ENCODE results near the gene BTN3A1.
"Not testable (repeated sequence)": the region's sequence is repeated elsewhere in the genome, so short reads cannot be mapped to it uniquely, and the experiment has no call there.

The BTN3A1 gene

DNA sequence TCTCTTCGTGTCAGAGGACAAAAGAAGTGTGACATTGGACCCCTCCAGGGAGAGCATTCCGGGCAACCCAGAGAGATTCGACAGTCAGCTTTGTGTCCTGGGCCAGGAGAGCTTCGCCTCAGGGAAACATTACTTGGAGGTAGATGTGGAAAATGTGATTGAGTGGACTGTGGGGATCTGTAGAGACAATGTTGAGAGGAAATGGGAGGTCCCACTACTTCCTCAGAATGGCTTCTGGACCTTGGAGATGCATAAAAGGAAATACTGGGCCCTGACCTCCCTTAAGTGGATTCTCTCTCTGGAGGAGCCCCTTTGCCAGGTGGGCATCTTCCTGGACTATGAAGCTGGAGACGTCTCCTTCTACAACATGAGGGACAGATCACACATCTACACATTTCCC is 28.7 kb downstream of the BTN3A1 start:
- Histone ChIP-seq H3K9me3 (no peaks in the 10 kb centered on the region; the same call in 1 of the 2 replicates), H3K36me3 (replicated peaks) (peaks cover 10% of the 10 kb centered on the region), H3K27me3 (ENCODE audit: low read depth) (no peaks in the 10 kb centered on the region), H3K4me1 (no peaks in the 10 kb centered on the region), H3K4me3 (no peak overlapping the region)
- in situ Hi-C loops (cut with MboI; ENCODE audit: low sequenced_read_pairs) = no loop called here
- DNase-seq (ENCODE audit: low spot score in 2 of 2) = no peak

DNA sequence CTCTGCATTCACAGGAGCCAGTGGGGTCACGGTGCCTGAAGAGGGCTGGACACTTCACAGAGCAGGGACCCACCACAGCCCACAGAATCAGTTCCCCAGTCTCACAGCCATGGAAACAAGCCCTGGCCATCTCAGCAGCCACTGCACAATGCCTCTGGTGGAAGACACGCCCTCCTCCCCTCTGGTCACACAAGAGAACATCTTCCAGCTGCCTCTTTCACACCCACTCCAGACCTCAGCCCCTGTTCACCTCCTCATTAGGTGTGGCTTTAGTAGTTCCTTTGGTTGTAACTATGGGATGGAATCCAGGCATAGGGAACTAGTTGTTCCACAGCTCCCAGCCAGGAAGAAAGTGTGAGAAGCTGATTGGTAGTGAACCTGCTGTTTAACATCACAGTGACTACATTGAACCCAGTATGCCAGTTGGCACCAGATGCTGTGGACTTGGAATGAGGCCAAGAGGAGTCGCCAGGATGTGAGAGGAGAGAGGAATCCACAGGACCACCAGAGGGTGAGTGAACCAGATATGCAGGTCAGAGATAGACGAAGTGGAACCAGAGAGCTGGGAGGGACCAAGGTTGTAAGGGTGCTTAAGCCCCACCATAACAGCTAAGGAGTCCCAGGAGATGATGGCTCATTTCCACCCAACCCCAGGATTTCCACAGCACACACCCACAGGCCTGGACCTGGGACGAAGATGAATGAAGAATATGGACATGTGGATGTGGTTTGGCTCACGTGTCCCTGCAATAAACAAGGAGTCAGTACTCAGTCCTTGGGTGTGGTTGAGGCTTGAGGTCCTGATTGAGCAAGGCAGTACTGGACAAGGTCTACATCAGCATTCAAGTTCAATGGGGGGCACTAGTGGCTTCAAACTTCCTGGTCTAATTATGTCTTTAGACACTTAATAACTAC is 29.4 kb downstream of the BTN3A1 start:
- H3K4me3 ChIP-seq = no peak overlapping the region
- no peaks in the 10 kb centered on the region for H3K4me1 ChIP-seq
- in situ Hi-C loops (cut with MboI; ENCODE audit: low sequenced_read_pairs) = no loop called here
- H3K27me3 ChIP-seq (ENCODE audit: low read depth) = no peaks in the 10 kb centered on the region
- H3K36me3 ChIP-seq (replicated peaks) = peaks cover 10% of the 10 kb centered on the region
- DNase-seq (ENCODE audit: low spot score in 2 of 2) = no peak
- H3K9me3 ChIP-seq = no peaks in the 10 kb centered on the region; the same call in 1 of the 2 replicates

DNA sequence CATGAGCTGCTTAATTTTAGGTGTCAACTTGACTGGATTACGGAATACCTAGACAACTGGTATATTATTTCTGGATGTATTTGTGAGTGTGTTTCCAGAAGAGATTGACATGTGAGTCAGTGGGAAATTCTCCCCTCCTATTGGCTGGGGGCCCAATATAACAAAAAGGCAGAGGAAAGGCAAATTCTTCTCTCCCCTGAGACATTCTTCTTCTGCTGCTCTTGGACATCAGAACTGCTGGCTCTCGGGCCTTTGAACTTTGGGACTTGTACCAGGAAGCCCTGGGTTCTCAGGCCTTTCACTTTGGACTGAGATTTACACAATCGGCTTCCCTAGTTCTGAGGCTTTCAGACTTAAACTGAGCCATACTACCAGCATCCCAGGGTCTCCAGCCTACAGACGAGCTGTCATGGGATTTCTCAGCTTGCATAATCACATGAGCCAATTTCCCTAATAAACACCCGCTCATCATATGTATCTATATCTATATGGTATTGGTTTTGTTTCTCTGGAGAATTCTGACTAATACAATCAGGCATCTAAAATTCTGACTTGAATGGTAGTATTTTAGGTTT is 30.6 kb downstream of the BTN3A1 start:
- no peak for DNase-seq (ENCODE audit: low spot score in 2 of 2)
- Histone ChIP-seq H3K4me1 (no peaks in the 10 kb centered on the region), H3K36me3 (replicated peaks) (peaks cover 10% of the 10 kb centered on the region; the same call in 1 of the 2 replicates), H3K27me3 (ENCODE audit: low read depth) (no peaks in the 10 kb centered on the region), H3K9me3 (no peaks in the 10 kb centered on the region; the same call in 1 of the 2 replicates), H3K4me3 (no peak overlapping the region)
- in situ Hi-C loops (cut with MboI; ENCODE audit: low sequenced_read_pairs) = no loop called here

DNA sequence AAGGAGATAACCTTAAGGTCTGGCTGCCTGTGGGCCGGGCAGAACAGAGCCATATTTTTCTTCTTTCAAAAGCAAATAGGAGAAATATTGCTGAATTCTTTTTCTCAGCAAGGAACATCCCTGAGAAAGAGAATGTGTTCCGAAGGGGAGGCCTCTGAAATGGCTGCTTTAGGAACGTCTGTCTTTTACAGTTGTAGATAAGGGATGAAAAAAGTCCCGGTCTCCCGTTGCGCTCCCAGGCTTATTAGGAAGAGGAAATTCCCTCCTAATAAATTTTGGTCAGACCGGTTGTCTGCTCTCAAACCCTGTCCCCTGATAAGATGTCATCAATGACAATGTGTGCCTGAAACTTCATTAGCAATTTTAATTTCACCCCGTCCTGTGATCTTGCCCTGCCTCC is 31.6 kb downstream of the BTN3A1 start:
- in situ Hi-C loops (cut with MboI; ENCODE audit: low sequenced_read_pairs); DNase-seq (ENCODE audit: low spot score in 2 of 2); H3K9me3 ChIP-seq; H3K36me3 ChIP-seq (replicated peaks); H3K4me3 ChIP-seq; H3K27me3 ChIP-seq (ENCODE audit: low read depth); H3K4me1 ChIP-seq: not testable (repeated sequence)

DNA sequence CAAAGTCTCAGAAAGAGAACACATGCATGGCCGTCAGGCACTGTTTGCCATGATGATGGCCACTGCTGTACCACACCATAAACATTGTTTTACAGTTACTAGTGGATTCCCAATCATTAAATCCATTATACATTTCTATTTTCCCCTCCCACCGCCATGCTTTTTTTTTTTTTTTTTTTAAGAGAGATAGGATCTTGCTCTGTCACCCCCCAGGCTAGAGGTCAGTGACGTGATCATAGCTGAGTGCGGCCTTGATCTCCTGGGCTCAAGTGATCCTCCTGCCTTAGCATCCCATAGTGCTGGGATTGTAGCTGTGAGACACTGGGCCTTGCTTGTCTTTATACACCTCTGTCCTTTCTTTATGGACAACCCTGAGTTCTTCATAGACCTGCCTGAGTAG is 33.9 kb downstream of the BTN3A1 start:
- in situ Hi-C loops (cut with MboI; ENCODE audit: low sequenced_read_pairs) = no loop called here
- H3K9me3 ChIP-seq = no peaks in the 10 kb centered on the region; the same call in 1 of the 2 replicates
- peaks cover 5% of the 10 kb centered on the region; the same call in 1 of the 2 replicates for H3K36me3 ChIP-seq (replicated peaks)

DNA sequence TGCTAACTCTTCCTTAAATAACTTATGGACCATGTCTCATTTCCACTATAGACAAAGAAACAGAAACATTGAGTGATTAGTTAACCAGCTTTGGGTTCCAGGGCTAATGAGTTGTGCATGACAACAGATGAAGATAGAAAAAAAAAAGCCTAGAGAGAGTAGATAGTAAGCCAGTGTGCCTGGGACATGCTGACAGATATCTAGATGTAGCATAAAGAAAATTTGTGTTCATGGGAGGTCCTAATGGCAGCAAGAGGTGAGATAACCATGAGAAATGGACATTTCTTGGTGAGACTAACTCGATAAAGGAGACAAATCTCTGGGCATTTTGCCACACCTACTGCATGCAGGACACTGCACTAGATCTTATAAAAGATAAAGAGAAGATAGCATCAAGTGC is 35.5 kb downstream of the BTN3A1 start:
- Histone ChIP-seq H3K27me3 (ENCODE audit: low read depth) (no peaks in the 10 kb centered on the region), H3K4me3 (no peak overlapping the region), H3K4me1 (peaks cover 14% of the 10 kb centered on the region), H3K9me3 (no peaks in the 10 kb centered on the region; the same call in 1 of the 2 replicates), H3K36me3 (replicated peaks) (no peaks in the 10 kb centered on the region)
- no peak for DNase-seq (ENCODE audit: low spot score in 2 of 2)
- in situ Hi-C loops (cut with MboI; ENCODE audit: low sequenced_read_pairs) = no loop called here

More for the DNA sequence above, 33.9 kb downstream of the BTN3A1 start:
- DNase-seq (ENCODE audit: low spot score in 2 of 2) = no peak
- Histone ChIP-seq H3K27me3 (ENCODE audit: low read depth) (no peaks in the 10 kb centered on the region), H3K4me3 (no peak overlapping the region), H3K4me1 (peaks cover 14% of the 10 kb centered on the region)

DNA sequence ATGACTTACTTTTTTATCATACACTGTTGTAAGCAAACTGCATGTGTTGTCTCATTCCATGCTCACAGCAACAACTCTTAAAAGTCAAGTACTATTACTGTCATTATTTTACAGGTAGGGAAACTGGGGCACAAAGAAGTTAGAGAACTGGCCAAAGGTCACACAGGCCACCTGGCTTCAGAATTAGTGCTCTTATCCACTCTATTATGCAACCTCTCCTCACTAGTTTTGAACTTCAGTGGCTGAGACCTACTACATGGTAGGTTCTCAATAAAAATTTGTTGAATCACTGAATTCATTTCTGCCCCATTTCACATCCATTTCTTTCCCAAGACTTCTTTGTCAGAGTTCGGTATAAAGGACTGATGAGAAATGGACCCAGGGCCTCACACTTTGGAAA is 35.9 kb downstream of the BTN3A1 start:
- H3K4me3 ChIP-seq = no peak overlapping the region
- in situ Hi-C loops (cut with MboI; ENCODE audit: low sequenced_read_pairs) = no loop called here
- H3K27me3 ChIP-seq (ENCODE audit: low read depth) = no peaks in the 10 kb centered on the region

DNA sequence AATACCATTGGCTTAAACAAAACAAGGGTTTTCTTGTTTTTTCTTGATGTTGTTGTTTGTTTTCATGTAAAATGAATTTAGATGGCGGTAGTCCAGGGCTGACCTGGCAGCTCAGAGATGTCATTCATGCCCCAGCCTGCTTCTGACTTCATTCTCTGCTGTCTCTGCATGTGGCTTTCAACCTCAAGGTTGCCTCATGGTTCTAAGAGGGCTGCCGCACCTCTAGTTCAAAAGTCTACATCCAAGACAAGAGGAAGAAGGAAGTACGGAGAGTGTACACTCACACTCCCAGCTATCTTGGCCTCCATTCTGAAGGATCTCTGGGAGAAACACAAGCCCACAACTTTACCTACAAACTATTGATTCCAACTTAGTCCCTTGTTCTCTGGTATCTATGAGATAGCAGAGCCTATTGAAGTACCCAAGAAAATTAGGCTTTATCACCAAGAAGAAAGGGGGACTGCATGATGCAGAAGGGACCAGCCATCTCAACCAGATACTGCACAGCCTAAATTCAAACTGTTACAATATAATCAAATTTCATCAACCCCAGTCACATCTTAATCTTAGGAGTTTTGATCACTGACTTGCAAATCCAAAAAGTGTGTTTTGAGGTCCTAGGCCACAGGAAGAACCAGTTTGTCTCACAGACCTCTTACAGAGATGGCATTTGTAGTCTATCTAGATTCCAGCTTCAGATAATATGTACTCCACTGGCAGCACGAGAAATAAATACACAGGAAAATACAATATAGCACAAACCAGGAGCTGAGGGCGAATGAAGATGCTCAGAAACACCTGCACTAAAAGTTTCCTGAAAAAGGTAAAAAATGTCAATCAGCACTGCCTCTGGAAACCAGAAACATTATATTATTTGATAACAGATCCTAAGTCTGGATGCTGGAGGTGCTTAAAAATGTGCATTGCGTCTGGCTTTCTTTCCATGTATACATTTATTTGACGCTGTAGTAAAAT is 37.4 kb downstream of the BTN3A1 start:
- in situ Hi-C loops (cut with MboI; ENCODE audit: low sequenced_read_pairs) = no loop called here
- DNase-seq (ENCODE audit: low spot score in 2 of 2) = no peak
- H3K9me3 ChIP-seq = no peaks in the 10 kb centered on the region
- no peaks in the 10 kb centered on the region for H3K27me3 ChIP-seq (ENCODE audit: low read depth)
- peak overlapping the region; percentile 24 for H3K4me3 ChIP-seq
- peaks cover 14% of the 10 kb centered on the region for H3K4me1 ChIP-seq
- no peaks in the 10 kb centered on the region for H3K36me3 ChIP-seq (replicated peaks)

More for the DNA sequence above, 35.9 kb downstream of the BTN3A1 start:
- DNase-seq (ENCODE audit: low spot score in 2 of 2) = no peak
- no peaks in the 10 kb centered on the region; the same call in 1 of the 2 replicates for H3K9me3 ChIP-seq
- H3K36me3 ChIP-seq (replicated peaks) = no peaks in the 10 kb centered on the region
- peaks cover 14% of the 10 kb centered on the region for H3K4me1 ChIP-seq

DNA sequence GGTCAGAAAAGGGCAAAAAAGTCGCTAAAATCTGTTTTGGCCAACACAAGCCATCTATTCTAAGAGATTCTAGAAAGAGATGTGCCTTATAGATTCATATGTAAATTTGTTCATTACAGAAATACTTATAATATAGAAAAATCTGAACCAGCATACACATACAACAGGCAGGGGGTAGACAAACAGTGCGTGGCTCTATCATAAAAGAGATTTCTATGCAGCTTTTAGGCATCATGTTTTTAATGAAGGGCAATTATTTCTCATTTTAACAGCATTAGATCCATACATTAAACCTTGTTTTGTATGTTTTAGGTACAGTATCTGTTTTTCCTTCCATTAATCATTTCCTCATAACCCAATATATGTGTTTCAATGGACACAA is 38.9 kb downstream of the BTN3A1 start:
- in situ Hi-C loops (cut with MboI; ENCODE audit: low sequenced_read_pairs) = no loop called here
- Histone ChIP-seq H3K9me3 (no peaks in the 10 kb centered on the region), H3K36me3 (replicated peaks) (no peaks in the 10 kb centered on the region), H3K27me3 (ENCODE audit: low read depth) (no peaks in the 10 kb centered on the region), H3K4me1 (peaks cover 14% of the 10 kb centered on the region), H3K4me3 (peak overlapping the region; percentile 24; the same call in 1 of the 2 replicates)
- DNase-seq (ENCODE audit: low spot score in 2 of 2) = no peak

DNA sequence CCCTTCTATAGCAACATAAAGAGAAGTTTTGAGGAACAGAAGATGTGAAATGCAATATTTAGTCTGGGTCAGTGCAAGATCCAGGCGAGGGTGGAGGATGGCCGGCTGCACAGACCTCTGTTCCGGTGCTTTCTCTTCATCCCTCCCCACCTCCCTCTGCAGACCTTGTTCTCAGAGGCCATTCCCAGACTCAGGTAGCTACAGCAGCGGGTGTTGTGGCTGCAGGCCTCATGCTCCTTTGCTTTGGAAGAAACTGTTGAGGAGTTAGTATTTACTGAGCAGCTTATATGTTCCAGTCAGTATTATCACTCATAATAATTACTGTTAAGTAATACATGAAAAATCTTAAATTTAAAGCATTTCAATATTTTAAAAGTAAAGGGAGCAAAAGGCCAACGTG is 39.9 kb downstream of the BTN3A1 start:
- in situ Hi-C loops (cut with MboI; ENCODE audit: low sequenced_read_pairs) = no loop called here
- H3K27me3 ChIP-seq (ENCODE audit: low read depth) = no peaks in the 10 kb centered on the region
- DNase-seq (ENCODE audit: low spot score in 2 of 2) = no peak
- no peak overlapping the region for H3K4me3 ChIP-seq
- H3K4me1 ChIP-seq = peaks cover 14% of the 10 kb centered on the region
- H3K9me3 ChIP-seq = no peaks in the 10 kb centered on the region
- H3K36me3 ChIP-seq (replicated peaks) = no peaks in the 10 kb centered on the region

DNA sequence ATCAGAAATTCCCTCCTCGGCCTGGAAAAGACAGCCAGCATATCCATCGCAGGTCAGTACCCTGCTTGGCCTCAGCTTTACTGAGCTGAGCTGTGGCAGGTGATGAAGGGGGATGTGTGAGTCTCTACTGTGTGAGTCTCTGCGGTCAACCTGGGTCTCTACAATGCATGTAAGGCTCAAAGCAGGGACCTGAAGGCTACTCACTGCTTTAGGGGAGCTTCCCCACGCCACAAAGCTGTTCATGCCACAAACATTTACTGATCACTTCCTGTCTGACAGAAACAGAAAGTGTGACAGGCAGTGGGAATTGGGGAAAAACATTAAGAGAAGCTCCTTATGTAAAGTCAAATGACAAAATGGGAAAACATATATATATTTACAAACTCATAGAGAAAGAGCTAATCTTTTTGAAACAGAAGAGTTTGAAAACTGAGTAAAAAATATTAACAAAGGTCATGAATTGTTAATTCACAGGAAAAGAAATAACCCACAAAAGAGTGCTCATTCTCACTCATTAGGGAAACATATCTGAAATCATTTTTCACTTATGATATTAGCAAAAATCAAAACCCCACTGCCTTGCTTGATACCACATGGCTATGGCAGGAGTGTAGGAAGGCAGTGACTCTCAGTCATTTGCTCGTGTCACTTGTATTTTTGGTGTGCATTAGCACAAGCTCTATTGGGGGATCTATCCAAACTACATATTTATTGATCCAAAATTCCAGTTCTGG is 44.0 kb downstream of the BTN3A1 start:
- H3K27me3 ChIP-seq (ENCODE audit: low read depth) = no peaks in the 10 kb centered on the region
- in situ Hi-C loops (cut with MboI; ENCODE audit: low sequenced_read_pairs) = no loop called here
- H3K9me3 ChIP-seq = no peaks in the 10 kb centered on the region
- no peak overlapping the region for H3K4me3 ChIP-seq
- H3K36me3 ChIP-seq (replicated peaks) = no peaks in the 10 kb centered on the region
- no peak for DNase-seq (ENCODE audit: low spot score in 2 of 2)
- no peaks in the 10 kb centered on the region for H3K4me1 ChIP-seq

DNA sequence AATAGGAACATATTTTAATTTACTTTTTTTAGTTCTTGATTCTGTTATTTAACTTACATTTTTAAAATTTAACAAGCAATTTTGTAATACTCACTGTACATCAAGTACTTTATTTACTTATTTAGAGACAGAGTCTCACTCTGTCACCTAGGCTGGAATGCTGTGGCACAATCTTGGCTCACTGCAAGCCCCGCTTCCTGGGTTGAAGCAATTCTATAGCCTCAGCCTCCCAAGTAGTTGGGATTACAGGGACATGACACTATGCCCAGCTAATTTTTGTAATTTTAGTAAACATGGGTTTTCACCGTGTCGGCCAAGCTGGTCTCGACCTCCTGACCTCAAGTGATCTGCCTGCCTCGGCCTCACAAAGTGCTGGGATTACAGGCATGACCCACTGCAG is 45.2 kb downstream of the BTN3A1 start:
- H3K27me3 ChIP-seq (ENCODE audit: low read depth) = no peaks in the 10 kb centered on the region
- H3K36me3 ChIP-seq (replicated peaks) = no peaks in the 10 kb centered on the region
- DNase-seq (ENCODE audit: low spot score in 2 of 2) = no peak
- no peaks in the 10 kb centered on the region for H3K9me3 ChIP-seq
- in situ Hi-C loops (cut with MboI; ENCODE audit: low sequenced_read_pairs) = no loop called here
- no peaks in the 10 kb centered on the region for H3K4me1 ChIP-seq
- H3K4me3 ChIP-seq = no peak overlapping the region

DNA sequence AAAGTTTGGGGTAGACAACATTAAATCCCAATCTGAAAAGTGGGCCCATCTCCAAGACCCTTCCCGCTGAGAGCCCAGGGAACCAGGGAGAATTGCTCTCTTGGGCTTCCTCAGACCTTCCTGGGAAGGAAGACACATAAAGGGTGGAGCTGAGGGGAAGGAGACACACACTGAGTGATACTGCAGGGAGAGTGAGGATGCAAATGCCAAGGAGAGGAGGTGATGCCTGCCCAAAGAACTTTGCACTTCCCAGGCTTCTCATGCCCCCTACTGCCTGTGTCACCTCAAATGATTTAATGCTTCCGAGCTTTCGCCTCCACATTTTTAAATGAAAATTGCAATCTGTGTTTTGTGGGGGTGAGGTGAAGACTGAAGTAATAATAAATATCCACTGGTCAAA is 48.2 kb downstream of the BTN3A1 start:
- no peak for DNase-seq (ENCODE audit: low spot score in 2 of 2)
- no peaks in the 10 kb centered on the region for H3K9me3 ChIP-seq
- no peaks in the 10 kb centered on the region for H3K4me1 ChIP-seq
- in situ Hi-C loops (cut with MboI; ENCODE audit: low sequenced_read_pairs) = no loop called here
- H3K4me3 ChIP-seq = no peak overlapping the region
- H3K36me3 ChIP-seq (replicated peaks) = no peaks in the 10 kb centered on the region
- H3K27me3 ChIP-seq (ENCODE audit: low read depth) = no peaks in the 10 kb centered on the region

All from HAP-1 (cell line).